22Rv1 (cell line): Measurements from ENCODE around the gene CNN3.

Experiments used
- CTCF ChIP-seq: fragments of 450-650 bp; IDR thresholded peaks from 2 replicates; pipeline ENCODE4 v1.5.1; 2017; ENCODE audit warnings: mild to moderate bottlenecking
- ZFX ChIP-seq: fragments of 450-650 bp; IDR thresholded peaks from 2 replicates; pipeline ENCODE4 v1.6.1; 2017; ENCODE audit warnings: antibody characterized with exemption, borderline replicate concordance

DNA sequence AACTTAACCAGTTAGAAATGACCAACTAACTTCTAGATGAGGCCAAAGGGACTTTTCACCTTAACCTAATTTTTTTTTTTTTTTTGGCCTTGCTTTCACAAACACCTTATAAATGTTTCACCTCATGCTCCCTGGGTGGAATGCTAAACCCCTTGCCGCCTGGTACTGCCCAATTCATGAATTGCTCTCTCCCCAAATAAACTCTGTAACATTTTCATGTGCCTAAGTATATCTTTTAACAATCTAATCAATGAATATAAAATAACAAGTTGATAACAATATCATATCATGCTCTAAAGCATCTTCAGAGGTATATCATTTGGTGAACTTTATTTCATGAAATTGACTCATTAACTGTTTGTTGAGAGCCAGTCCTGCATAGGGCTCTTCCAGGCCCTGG, 10.9 kb upstream of the CNN3 start:
- TF ChIP-seq CTCF (no peak), ZFX (no peak)
